Measurements from ENCODE around the gene GOLGA5. TPM values are rescaled to one million over a fixed set of nuclear protein-coding genes. Genes with fewer than 3 reads are reported as not detected.
"Not testable (repeated sequence)": the region's sequence is repeated elsewhere in the genome, so short reads cannot be mapped to it uniquely, and the experiment has no call there.

The GOLGA5 gene
- total and polyA plus RNA-seq, 9 donors = 27.2 to 40.3 (median 32.2) TPM

GRCh38 chr14:92848887-92849286 is 54.8 kb downstream of the GOLGA5 start:
- no peaks in the 10 kb centered on the region for H3K4me1 ChIP-seq (ENCODE audit: control insufficient read depth, insufficient read depth, low read length)
- H3K9me3 ChIP-seq (replicated peaks; ENCODE audit: control insufficient read depth, low read depth, low read length) = peaks cover 4% of the 10 kb centered on the region
- no peak overlapping the region for H3K27ac ChIP-seq (ENCODE audit: low read length)
- WGBS (ENCODE audit: insufficient coverage) = 80% methylated on average over 1 of the region's 4 CpGs
- H3K36me3 ChIP-seq (ENCODE audit: control insufficient read depth, insufficient read depth, low read length) = no peaks in the 10 kb centered on the region
- peak; percentile 31 for DNase-seq
- no peaks in the 10 kb centered on the region for H3K27me3 ChIP-seq (ENCODE audit: control insufficient read depth, insufficient read depth, low read length)
- no peak overlapping the region for H3K4me3 ChIP-seq (ENCODE audit: low read length)

- Histone ChIP-seq H3K4me3 (ENCODE audit: low read length) (no peak overlapping the region), H3K27me3 (ENCODE audit: control insufficient read depth, insufficient read depth, low read length) (no peaks in the 10 kb centered on the region), H3K36me3 (ENCODE audit: control insufficient read depth, insufficient read depth, low read length) (no peaks in the 10 kb centered on the region), H3K4me1 (ENCODE audit: control insufficient read depth, insufficient read depth, low read length) (no peaks in the 10 kb centered on the region), H3K9me3 (replicated peaks; ENCODE audit: control insufficient read depth, low read depth, low read length) (peaks cover 4% of the 10 kb centered on the region), H3K27ac (ENCODE audit: low read length) (no peak overlapping the region)
- DNase-seq = no peak
- WGBS (ENCODE audit: insufficient coverage) = no CpG with 5 or more reads among the region's 2 CpGs
Observed at GRCh38 chr14:92850492-92850891, 56.4 kb downstream of the GOLGA5 start.

- not testable (repeated sequence) for H3K4me1 ChIP-seq (ENCODE audit: control insufficient read depth, insufficient read depth, low read length); H3K36me3 ChIP-seq (ENCODE audit: control insufficient read depth, insufficient read depth, low read length); DNase-seq; H3K4me3 ChIP-seq (ENCODE audit: low read length); H3K9me3 ChIP-seq (replicated peaks; ENCODE audit: control insufficient read depth, low read depth, low read length); H3K27me3 ChIP-seq (ENCODE audit: control insufficient read depth, insufficient read depth, low read length); H3K27ac ChIP-seq (ENCODE audit: low read length)
- 83% methylated on average over 8 of the region's 8 CpGs for WGBS (ENCODE audit: insufficient coverage)
Observed at GRCh38 chr14:92853136-92853535, 59.0 kb downstream of the GOLGA5 start.

GRCh38 chr14:92860049-92860840 is 66.1 kb downstream of the GOLGA5 start:
- peaks cover 2% of the 10 kb centered on the region for H3K27me3 ChIP-seq (ENCODE audit: control insufficient read depth, insufficient read depth, low read length)
- DNase-seq = no peak
- no peak overlapping the region for H3K4me3 ChIP-seq (ENCODE audit: low read length)
- H3K27ac ChIP-seq (ENCODE audit: low read length) = no peak overlapping the region
- no peaks in the 10 kb centered on the region for H3K9me3 ChIP-seq (replicated peaks; ENCODE audit: control insufficient read depth, low read depth, low read length)
- 95% methylated on average over 4 of the region's 7 CpGs for WGBS (ENCODE audit: insufficient coverage)
- peaks cover 8% of the 10 kb centered on the region for H3K4me1 ChIP-seq (ENCODE audit: control insufficient read depth, insufficient read depth, low read length)
- H3K36me3 ChIP-seq (ENCODE audit: control insufficient read depth, insufficient read depth, low read length) = no peaks in the 10 kb centered on the region

GRCh38 chr14:92861856-92862745 is 68.0 kb downstream of the GOLGA5 start:
- no peak overlapping the region for H3K27ac ChIP-seq (ENCODE audit: low read length)
- peaks cover 2% of the 10 kb centered on the region for H3K27me3 ChIP-seq (ENCODE audit: control insufficient read depth, insufficient read depth, low read length)
- no peak for DNase-seq
- peaks cover 2% of the 10 kb centered on the region for H3K9me3 ChIP-seq (replicated peaks; ENCODE audit: control insufficient read depth, low read depth, low read length)
- WGBS (ENCODE audit: insufficient coverage) = 82% methylated on average over 3 of the region's 7 CpGs
- H3K4me1 ChIP-seq (ENCODE audit: control insufficient read depth, insufficient read depth, low read length) = peaks cover 8% of the 10 kb centered on the region
- H3K4me3 ChIP-seq (ENCODE audit: low read length) = no peak overlapping the region
- H3K36me3 ChIP-seq (ENCODE audit: control insufficient read depth, insufficient read depth, low read length) = no peaks in the 10 kb centered on the region

GRCh38 chr14:92863286-92864080 is 69.4 kb downstream of the GOLGA5 start:
- 33% methylated on average over 1 of the region's 6 CpGs for WGBS (ENCODE audit: insufficient coverage)
- H3K9me3 ChIP-seq (replicated peaks; ENCODE audit: control insufficient read depth, low read depth, low read length) = peaks cover 2% of the 10 kb centered on the region
- peak; percentile 60 for DNase-seq

GRCh38 chr14:92865674-92866073 is 71.6 kb downstream of the GOLGA5 start:
- no peak overlapping the region for H3K4me3 ChIP-seq (ENCODE audit: low read length)
- H3K4me1 ChIP-seq (ENCODE audit: control insufficient read depth, insufficient read depth, low read length) = peaks cover 8% of the 10 kb centered on the region
- H3K27ac ChIP-seq (ENCODE audit: low read length) = no peak overlapping the region
- peaks cover 2% of the 10 kb centered on the region for H3K27me3 ChIP-seq (ENCODE audit: control insufficient read depth, insufficient read depth, low read length)
- WGBS (ENCODE audit: insufficient coverage) = no CpG with 5 or more reads among the region's 1 CpG
- peaks cover 2% of the 10 kb centered on the region for H3K9me3 ChIP-seq (replicated peaks; ENCODE audit: control insufficient read depth, low read depth, low read length)
- no peaks in the 10 kb centered on the region for H3K36me3 ChIP-seq (ENCODE audit: control insufficient read depth, insufficient read depth, low read length)
- DNase-seq = no peak

More at GRCh38 chr14:92863286-92864080, 69.4 kb downstream of the GOLGA5 start:
- Histone ChIP-seq H3K27ac (ENCODE audit: low read length) (no peak overlapping the region), H3K4me3 (ENCODE audit: low read length) (no peak overlapping the region), H3K36me3 (ENCODE audit: control insufficient read depth, insufficient read depth, low read length) (no peaks in the 10 kb centered on the region), H3K4me1 (ENCODE audit: control insufficient read depth, insufficient read depth, low read length) (peaks cover 8% of the 10 kb centered on the region), H3K27me3 (ENCODE audit: control insufficient read depth, insufficient read depth, low read length) (peaks cover 2% of the 10 kb centered on the region)

GRCh38 chr14:92866181-92866752 is 72.2 kb downstream of the GOLGA5 start:
- WGBS (ENCODE audit: insufficient coverage) = 94% methylated on average over 2 of the region's 3 CpGs
- Histone ChIP-seq H3K4me1 (ENCODE audit: control insufficient read depth, insufficient read depth, low read length) (peaks cover 8% of the 10 kb centered on the region), H3K27ac (ENCODE audit: low read length) (no peak overlapping the region), H3K27me3 (ENCODE audit: control insufficient read depth, insufficient read depth, low read length) (peaks cover 2% of the 10 kb centered on the region), H3K4me3 (ENCODE audit: low read length) (no peak overlapping the region), H3K36me3 (ENCODE audit: control insufficient read depth, insufficient read depth, low read length) (no peaks in the 10 kb centered on the region), H3K9me3 (replicated peaks; ENCODE audit: control insufficient read depth, low read depth, low read length) (peaks cover 2% of the 10 kb centered on the region)
- no peak for DNase-seq

GRCh38 chr14:92866901-92867865 is 73.1 kb downstream of the GOLGA5 start:
- H3K9me3 ChIP-seq (replicated peaks; ENCODE audit: control insufficient read depth, low read depth, low read length) = peaks cover 2% of the 10 kb centered on the region
- WGBS (ENCODE audit: insufficient coverage) = 33% methylated on average over 1 of the region's 14 CpGs
- no peak for DNase-seq
- H3K4me3 ChIP-seq (ENCODE audit: low read length) = no peak overlapping the region
- no peak overlapping the region for H3K27ac ChIP-seq (ENCODE audit: low read length)
- H3K4me1 ChIP-seq (ENCODE audit: control insufficient read depth, insufficient read depth, low read length) = peaks cover 8% of the 10 kb centered on the region
- no peaks in the 10 kb centered on the region for H3K27me3 ChIP-seq (ENCODE audit: control insufficient read depth, insufficient read depth, low read length)
- H3K36me3 ChIP-seq (ENCODE audit: control insufficient read depth, insufficient read depth, low read length) = no peaks in the 10 kb centered on the region
